ENCODE results near the gene TLE3. TPM values are rescaled to one million over a fixed set of nuclear protein-coding genes. Genes with fewer than 3 reads are reported as not detected.

TLE3 gene
- polyA plus RNA-seq, 3 donors = 12.8 to 117 (median 23.6) TPM

GRCh38 chr15:70079888-70080287 lies 17.8 kb downstream of the TLE3 start:
- Mint-ChIP-seq H3K4me1 (peaks cover 13% of the 10 kb centered on the region), H3K4me3 (no peak overlapping the region), H3K27ac (no peak overlapping the region), H3K9me3 (no peaks in the 10 kb centered on the region), H3K36me3 (peaks cover 92 to 95% of the 10 kb centered on the region in 2 donors), H3K27me3 (ENCODE audit: low read depth in 3 of 3) (peaks cover 0 to 1% (median 0%) of the 10 kb centered on the region in 3 donors)
- Histone ChIP-seq H3K4me1 (ENCODE audit: control insufficient read depth in 1 of 2, insufficient read depth in 2 of 2, low read length in 2 of 2) (no peaks in the 10 kb centered on the region), H4K20me1 (ENCODE audit: insufficient read depth, low read length) (peaks cover 100% of the 10 kb centered on the region), H3K9ac (ENCODE audit: insufficient read depth, low read length, poor library complexity, severe bottlenecking) (no peak overlapping the region), H3K27me3 (ENCODE audit: control insufficient read depth in 2 of 2, insufficient read depth in 2 of 2, low read length in 2 of 2) (no peaks in the 10 kb centered on the region), H3K36me3 (replicated peaks in 1 of 2; ENCODE audit: control insufficient read depth in 1 of 2, insufficient read depth in 2 of 2, low read length in 2 of 2) (peaks cover 78 to 100% of the 10 kb centered on the region in 2 donors), H3K4me2 (replicated peaks; ENCODE audit: extremely low read depth, low read length, poor library complexity, severe bottlenecking) (no peak overlapping the region), H3K9me3 (replicated peaks in 1 of 2; ENCODE audit: control insufficient read depth in 1 of 2, insufficient read depth in 1 of 2, low read length in 2 of 2) (no peaks in the 10 kb centered on the region), H2AFZ (ENCODE audit: insufficient read depth, low read depth, low read length, poor library complexity, severe bottlenecking) (no peak overlapping the region), H3K79me2 (ENCODE audit: insufficient read depth, low read length) (peaks cover 28% of the 10 kb centered on the region), H3K4me3 (replicated peaks in 1 of 3; ENCODE audit: low read depth in 2 of 3, low read length in 3 of 3) (no peak overlapping the region), H3K27ac (ENCODE audit: low read depth in 1 of 2, low read length in 2 of 2) (no peak overlapping the region)
- 98% methylated on average over 6 of the region's 9 CpGs for WGBS (ENCODE audit: insufficient coverage)
- intact Hi-C loops (cut with micrococcal nuclease) = no loop called here
- DNase-seq = no peak
- no peak for TF ChIP-seq CTCF (IDR thresholded peaks at IDR 0.05)

GRCh38 chr15:70078578-70079417 lies 18.9 kb downstream of the TLE3 start:
- 88% methylated on average over 6 of the region's 13 CpGs for WGBS (ENCODE audit: insufficient coverage)
- Mint-ChIP-seq H3K36me3 (peaks cover 92 to 95% of the 10 kb centered on the region in 2 donors), H3K27me3 (ENCODE audit: low read depth in 3 of 3) (peaks cover 0 to 3% (median 0%) of the 10 kb centered on the region in 3 donors), H3K27ac (peak overlapping the region in 1 of 7 donors; percentile 10), H3K4me1 (peaks cover 6% of the 10 kb centered on the region), H3K4me3 (no peak overlapping the region), H3K9me3 (peaks cover 0 to 1% (median 0%) of the 10 kb centered on the region in 7 donors)
- Histone ChIP-seq H3K4me2 (replicated peaks; ENCODE audit: extremely low read depth, low read length, poor library complexity, severe bottlenecking) (no peak overlapping the region), H3K36me3 (replicated peaks in 1 of 2; ENCODE audit: control insufficient read depth in 1 of 2, insufficient read depth in 2 of 2, low read length in 2 of 2) (peaks cover 78 to 100% of the 10 kb centered on the region in 2 donors), H3K79me2 (ENCODE audit: insufficient read depth, low read length) (peaks cover 19% of the 10 kb centered on the region), H3K27me3 (ENCODE audit: control insufficient read depth in 2 of 2, insufficient read depth in 2 of 2, low read length in 2 of 2) (no peaks in the 10 kb centered on the region), H3K9ac (ENCODE audit: insufficient read depth, low read length, poor library complexity, severe bottlenecking) (no peak overlapping the region), H3K9me3 (replicated peaks in 1 of 2; ENCODE audit: control insufficient read depth in 1 of 2, insufficient read depth in 1 of 2, low read length in 2 of 2) (no peaks in the 10 kb centered on the region), H3K27ac (ENCODE audit: low read depth in 1 of 2, low read length in 2 of 2) (no peak overlapping the region), H3K4me1 (ENCODE audit: control insufficient read depth in 1 of 2, insufficient read depth in 2 of 2, low read length in 2 of 2) (no peaks in the 10 kb centered on the region), H2AFZ (ENCODE audit: insufficient read depth, low read depth, low read length, poor library complexity, severe bottlenecking) (no peak overlapping the region), H3K4me3 (replicated peaks in 1 of 3; ENCODE audit: low read depth in 2 of 3, low read length in 3 of 3) (no peak overlapping the region), H4K20me1 (ENCODE audit: insufficient read depth, low read length) (peaks cover 100% of the 10 kb centered on the region)
- no peak for TF ChIP-seq CTCF (IDR thresholded peaks at IDR 0.05)
- DNase-seq = no peak
- intact Hi-C loops (cut with micrococcal nuclease) = no loop called here
